OCI-LY1 (cell line): ENCODE results near the gene TFAP2E.

Source experiments
- H2AFZ ChIP-seq: fragments of 200-600 bp; sonication (generic), shearing (Covaris generic); 2 replicates; pipeline ENCODE4 v1.6.0; 2014; ENCODE audit warnings: antibody characterized with exemption, mild to moderate bottlenecking, low read length
- H3F3A ChIP-seq: fragments of 200-600 bp; sonication (generic), shearing (Covaris generic); 2 replicates; pipeline ENCODE4 v1.6.0; 2014; ENCODE audit warnings: mild to moderate bottlenecking, antibody characterized with exemption, low read length, moderate library complexity; ENCODE audit not compliant: insufficient read depth
- H3K27ac ChIP-seq: fragments of 200-600 bp; sonication (generic); 2 replicates; pipeline ENCODE4 v1.5.1; 2014; ENCODE audit warnings: low read length, mixed run types, mild to moderate bottlenecking, low read depth; ENCODE audit not compliant: poor library complexity, severe bottlenecking
- H3K27me3 ChIP-seq: fragments of 200-600 bp; sonication (generic); 2 replicates; pipeline ENCODE4 v1.6.0; 2014; ENCODE audit warnings: antibody characterized with exemption, mild to moderate bottlenecking, low read length, moderate library complexity; ENCODE audit not compliant: insufficient read depth
- H3K36me3 ChIP-seq: fragments of 200-600 bp; sonication (generic); 2 replicates; pipeline ENCODE4 v1.6.1; 2014; ENCODE audit warnings: mild to moderate bottlenecking, antibody characterized with exemption, low read length, moderate library complexity, mixed read lengths; ENCODE audit not compliant: insufficient read depth
- H3K4me1 ChIP-seq: fragments of 200-600 bp; sonication (generic); 2 replicates; pipeline ENCODE4 v1.5.1; 2014; ENCODE audit warnings: mild to moderate bottlenecking, low read length, moderate library complexity; ENCODE audit not compliant: insufficient read depth, severe bottlenecking
- H3K4me2 ChIP-seq: fragments of 200-600 bp; sonication (generic), shearing (Covaris generic); 2 replicates; pipeline ENCODE4 v1.6.1; 2014; ENCODE audit warnings: low read length
- H3K4me3 ChIP-seq: fragments of 200-600 bp; sonication (generic); 2 replicates; pipeline ENCODE4 v1.5.1; 2014; ENCODE audit warnings: low read length, low read depth, mild to moderate bottlenecking, mixed read lengths; ENCODE audit not compliant: poor library complexity, severe bottlenecking
- H3K79me2 ChIP-seq: fragments of 200-600 bp; shearing (Covaris generic); 2 replicates; pipeline ENCODE4 v1.6.1; 2016; ENCODE audit warnings: mixed run types, low read length, mixed read lengths; ENCODE audit not compliant: insufficient read depth
- H3K9ac ChIP-seq: fragments of 200-600 bp; sonication (generic), shearing (Covaris generic); 2 replicates; pipeline ENCODE4 v1.6.1; 2014; ENCODE audit warnings: mild to moderate bottlenecking, low read length, mixed read lengths
- H3K9me2 ChIP-seq: fragments of 200-600 bp; sonication (generic), shearing (Covaris generic); 2 replicates; pipeline ENCODE4 v1.6.1; 2014; ENCODE audit warnings: low read depth, mild to moderate bottlenecking, low read length, mixed read lengths
- H3K9me3 ChIP-seq: fragments of 200-600 bp; shearing (Covaris generic); 2 replicates; pipeline ENCODE4 v1.6.1; 2014; ENCODE audit warnings: low read length, mixed read lengths
- H4K20me1 ChIP-seq: fragments of 200-600 bp; sonication (generic), shearing (Covaris generic); 2 replicates; pipeline ENCODE4 v1.6.0; 2016; ENCODE audit warnings: mild to moderate bottlenecking, low read length; ENCODE audit not compliant: insufficient read depth
- CTCF ChIP-seq: fragments of 200-600 bp; sonication (generic), shearing (Covaris generic); IDR thresholded peaks from 2 replicates; pipeline ENCODE4 v1.5.1; 2017; ENCODE audit warnings: mild to moderate bottlenecking, antibody characterized with exemption, low read length, moderate library complexity, mixed read lengths
- EZH2 ChIP-seq: fragments of 200-600 bp; sonication (generic), shearing (Covaris generic); IDR thresholded peaks from 2 replicates; pipeline ENCODE4 v1.8.0; 2017; ENCODE audit warnings: borderline replicate concordance, mixed run types, mild to moderate bottlenecking, antibody characterized with exemption, low read length, moderate library complexity, mixed read lengths

TFAP2E gene

DNA sequence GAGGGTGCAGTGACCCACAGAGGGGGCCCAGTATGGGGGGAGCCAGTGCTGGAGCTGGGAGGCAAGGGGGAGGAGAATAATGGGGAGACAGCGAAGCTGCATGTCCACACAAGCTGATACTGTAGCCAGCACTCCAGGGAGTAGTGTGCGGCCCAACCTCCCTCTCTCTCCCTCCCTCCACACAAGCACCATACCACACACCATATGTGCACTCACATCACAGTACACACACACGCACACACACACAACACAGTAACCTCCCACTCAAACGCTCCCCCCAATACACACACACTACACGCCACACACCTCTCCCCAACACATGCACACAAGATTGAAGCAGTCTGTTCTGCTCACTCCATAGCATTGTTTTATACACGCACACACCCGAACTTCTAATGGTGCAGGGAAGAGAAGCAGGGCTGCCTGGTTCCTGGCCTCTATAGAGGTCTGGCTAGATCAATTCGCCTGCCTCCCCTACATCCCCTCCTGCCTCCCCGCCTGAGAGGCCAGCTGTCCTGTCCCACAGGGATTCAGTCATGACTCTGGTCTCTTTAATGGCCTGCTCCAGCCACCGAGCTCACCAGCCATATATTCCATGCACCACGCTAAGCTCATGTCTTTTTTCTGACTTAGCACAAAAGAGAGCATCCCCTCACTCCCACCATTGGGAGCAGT, 11.7 kb upstream of the TFAP2E start:
- Histone ChIP-seq H3K4me1 (peaks cover 18% of the 10 kb centered on the region), H3K9me2 (no peaks in the 10 kb centered on the region), H2AFZ (no peak overlapping the region), H3K27ac (no peak overlapping the region), H3K36me3 (peaks cover 14% of the 10 kb centered on the region; the same call in 1 of the 2 replicates), H4K20me1 (no peaks in the 10 kb centered on the region), H3K79me2 (no peaks in the 10 kb centered on the region; the same call in 1 of the 2 replicates), H3K9me3 (no peaks in the 10 kb centered on the region), H3K4me3 (no peak overlapping the region), H3K27me3 (no peaks in the 10 kb centered on the region), H3K9ac (no peak overlapping the region), H3K4me2 (no peak overlapping the region), H3F3A (peaks cover 6% of the 10 kb centered on the region; the same call in 1 of the 2 replicates)
- no peak for TF ChIP-seq EZH2
- no peak for TF ChIP-seq CTCF

DNA sequence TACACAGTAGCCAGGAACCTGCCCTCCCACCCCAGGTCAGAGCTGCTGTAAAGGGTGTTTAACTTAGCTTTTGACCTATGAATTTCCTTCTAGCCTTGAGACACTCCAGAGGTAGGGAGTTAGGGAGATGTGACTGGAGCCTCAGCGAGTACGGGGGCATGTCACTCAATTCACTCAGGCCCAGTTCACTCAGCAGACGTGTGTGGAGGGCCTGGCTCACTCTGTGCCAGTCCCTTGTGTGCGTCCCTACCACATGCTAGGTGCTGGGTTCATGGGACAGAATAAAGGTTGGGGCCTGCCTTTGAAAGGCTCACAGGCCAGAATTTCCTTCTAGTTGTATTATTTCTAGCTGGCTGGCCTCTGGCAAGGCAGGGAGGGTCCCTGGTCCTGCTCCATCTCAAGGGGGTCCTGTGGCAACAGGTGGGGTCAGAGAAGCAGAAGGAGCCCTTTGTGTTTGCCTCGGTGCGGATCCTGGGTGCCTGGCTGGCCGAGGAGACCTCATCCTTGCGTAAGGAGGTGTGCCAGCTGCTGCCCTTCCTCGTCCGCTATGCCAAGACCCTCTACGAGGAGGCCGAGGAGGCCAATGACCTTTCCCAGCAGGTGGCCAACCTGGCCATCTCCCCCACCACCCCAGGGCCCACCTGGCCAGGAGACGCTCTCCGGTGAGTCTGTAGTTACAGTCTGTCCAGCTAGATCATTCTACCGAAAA, 11.0 kb upstream of the TFAP2E start:
- no peaks in the 10 kb centered on the region for H3K27me3 ChIP-seq
- no peak for TF ChIP-seq EZH2
- TF ChIP-seq CTCF: no peak
- H3K9ac ChIP-seq: no peak overlapping the region
- peaks cover 14% of the 10 kb centered on the region; the same call in 1 of the 2 replicates for H3K36me3 ChIP-seq
- no peaks in the 10 kb centered on the region for H3K79me2 ChIP-seq
- peaks cover 15% of the 10 kb centered on the region for H3K4me1 ChIP-seq
- no peak overlapping the region for H3K4me2 ChIP-seq
- no peaks in the 10 kb centered on the region for H3K9me2 ChIP-seq
- peaks cover 6% of the 10 kb centered on the region; the same call in 1 of the 2 replicates for H3F3A ChIP-seq
- H4K20me1 ChIP-seq: no peaks in the 10 kb centered on the region
- H3K4me3 ChIP-seq: no peak overlapping the region
- H2AFZ ChIP-seq: no peak overlapping the region
- no peaks in the 10 kb centered on the region for H3K9me3 ChIP-seq
- no peak overlapping the region for H3K27ac ChIP-seq

- Histone ChIP-seq H2AFZ (no peak overlapping the region), H4K20me1 (no peaks in the 10 kb centered on the region), H3K27me3 (no peaks in the 10 kb centered on the region), H3K9ac (no peak overlapping the region), H3K9me3 (no peaks in the 10 kb centered on the region), H3K79me2 (no peaks in the 10 kb centered on the region), H3K4me3 (no peak overlapping the region), H3K27ac (no peak overlapping the region), H3K4me1 (peaks cover 12% of the 10 kb centered on the region), H3K36me3 (peaks cover 14% of the 10 kb centered on the region; the same call in 1 of the 2 replicates), H3K4me2 (no peak overlapping the region), H3F3A (peaks cover 6% of the 10 kb centered on the region; the same call in 1 of the 2 replicates), H3K9me2 (no peaks in the 10 kb centered on the region)
- TF ChIP-seq CTCF: no peak
- no peak for TF ChIP-seq EZH2
These were observed 9.9 kb upstream of the TFAP2E start for GRCh38 chr1:35563166-35563565.
